Measurements from ENCODE around the gene MED10. TPM values are rescaled to one million over a fixed set of nuclear protein-coding genes. Genes with fewer than 3 reads are reported as not detected.
A peak's percentile ranks its signal among the peaks of the same experiment; 100 is the strongest.

The MED10 gene
- total RNA-seq, 2 experiments from 2014 or later, result 49.3 to 50.0 TPM

DNA sequence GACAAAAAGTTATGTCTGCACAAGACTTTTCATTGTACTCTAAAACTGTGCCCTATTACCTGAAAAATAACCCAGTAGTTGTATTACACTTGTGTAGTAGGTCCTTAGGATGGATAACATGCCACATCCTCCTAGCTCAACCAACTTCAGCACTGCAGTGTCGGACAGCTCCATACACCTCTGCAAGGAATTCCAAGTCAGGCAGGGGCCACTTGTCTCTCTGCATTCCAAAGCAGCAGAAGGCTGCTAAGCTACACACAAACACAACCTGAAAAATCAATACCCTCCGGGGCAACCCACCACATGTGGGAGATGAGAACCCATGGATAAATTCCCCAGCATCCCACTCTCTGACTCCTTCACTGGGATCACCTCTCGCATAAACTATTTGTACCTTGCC is 50.2 kb downstream of the MED10 start:
- H3K36me3 Mint-ChIP-seq (ENCODE audit: low read depth), result peaks cover 24% of the 10 kb centered on the region
- CTCF ChIA-PET, result no interaction called here
- H3K4me1 Mint-ChIP-seq (ENCODE audit: low read depth), result no peaks in the 10 kb centered on the region
- H3K27me3 Mint-ChIP-seq (ENCODE audit: low read depth), result no peaks in the 10 kb centered on the region
- intact Hi-C loops (cut with micrococcal nuclease), result no loop called here
- peak; percentile 60 for DNase-seq
- no peak overlapping the region for H3K27ac Mint-ChIP-seq
- H3K4me3 Mint-ChIP-seq, result no peak overlapping the region
- peaks cover 16% of the 10 kb centered on the region for H3K9me3 Mint-ChIP-seq

- CTCF ChIA-PET, result no interaction called here
- Mint-ChIP-seq H3K9me3 (peaks cover 20% of the 10 kb centered on the region), H3K36me3 (ENCODE audit: low read depth) (peaks cover 18% of the 10 kb centered on the region), H3K27ac (no peak overlapping the region), H3K4me1 (ENCODE audit: low read depth) (no peaks in the 10 kb centered on the region), H3K27me3 (ENCODE audit: low read depth) (no peaks in the 10 kb centered on the region), H3K4me3 (no peak overlapping the region)
- DNase-seq, result no peak
- intact Hi-C loops (cut with micrococcal nuclease), result no loop called here
These were observed 51.6 kb downstream of the MED10 start for GRCh38 chr5:6326776-6327175.

- intact Hi-C loops (cut with micrococcal nuclease), result no loop called here
- CTCF ChIA-PET, result no interaction called here
- peaks cover 4% of the 10 kb centered on the region for H3K9me3 Mint-ChIP-seq
- H3K27ac Mint-ChIP-seq, result no peak overlapping the region
- H3K36me3 Mint-ChIP-seq (ENCODE audit: low read depth), result peaks cover 8% of the 10 kb centered on the region
- no peaks in the 10 kb centered on the region for H3K4me1 Mint-ChIP-seq (ENCODE audit: low read depth)
- H3K4me3 Mint-ChIP-seq, result no peak overlapping the region
- no peaks in the 10 kb centered on the region for H3K27me3 Mint-ChIP-seq (ENCODE audit: low read depth)
- no peak for DNase-seq
These were observed 56.1 kb downstream of the MED10 start for GRCh38 chr5:6322163-6322713.

Other genes with a start within 250 kb of the MED10 start
- not detected for gene UBE2QL1, start 70.3 kb upstream of the MED10 start, total RNA-seq